Nucleus accumbens (tissue), 56 donors: Measurements from ENCODE around the gene SECISBP2.

Experiments
- DNase-seq, 56 donors: peaks; one replicate each; lab custom pipeline; 2025; lab: John Stamatoyannopoulos, UW

SECISBP2 gene

GRCh38 chr9:89345476-89345875 is 27.2 kb downstream of the SECISBP2 start:
- no peak for DNase-seq

GRCh38 chr9:89346696-89347095 is 28.4 kb downstream of the SECISBP2 start:
- no peak for DNase-seq

GRCh38 chr9:89347651-89348050 is 29.4 kb downstream of the SECISBP2 start:
- DNase-seq = no peak

GRCh38 chr9:89349607-89350006 is 31.3 kb downstream of the SECISBP2 start:
- no peak for DNase-seq

GRCh38 chr9:89350988-89351557 is 32.8 kb downstream of the SECISBP2 start:
- no peak for DNase-seq

GRCh38 chr9:89351584-89352300 is 33.4 kb downstream of the SECISBP2 start:
- no peak for DNase-seq

DNA sequence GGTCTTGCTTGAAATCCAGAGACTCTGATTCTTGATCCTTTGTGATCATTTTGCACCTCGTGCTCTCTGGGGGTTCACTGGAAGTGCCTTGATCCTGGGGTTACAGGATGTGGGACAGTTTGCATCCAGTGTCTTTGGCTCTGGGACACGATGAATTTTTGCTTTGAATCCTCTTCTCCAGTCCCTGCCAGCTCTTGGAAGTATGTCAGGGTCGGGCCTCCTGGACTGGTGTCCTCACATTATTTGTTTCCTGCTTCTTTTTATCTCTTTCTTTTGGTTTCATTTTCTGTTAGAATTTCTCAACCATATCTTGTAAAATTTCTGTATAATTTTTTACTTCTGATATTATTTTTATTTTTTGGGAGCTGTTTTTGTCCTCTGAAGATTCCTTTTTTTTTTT is 34.2 kb downstream of the SECISBP2 start:
- no peak for DNase-seq

DNA sequence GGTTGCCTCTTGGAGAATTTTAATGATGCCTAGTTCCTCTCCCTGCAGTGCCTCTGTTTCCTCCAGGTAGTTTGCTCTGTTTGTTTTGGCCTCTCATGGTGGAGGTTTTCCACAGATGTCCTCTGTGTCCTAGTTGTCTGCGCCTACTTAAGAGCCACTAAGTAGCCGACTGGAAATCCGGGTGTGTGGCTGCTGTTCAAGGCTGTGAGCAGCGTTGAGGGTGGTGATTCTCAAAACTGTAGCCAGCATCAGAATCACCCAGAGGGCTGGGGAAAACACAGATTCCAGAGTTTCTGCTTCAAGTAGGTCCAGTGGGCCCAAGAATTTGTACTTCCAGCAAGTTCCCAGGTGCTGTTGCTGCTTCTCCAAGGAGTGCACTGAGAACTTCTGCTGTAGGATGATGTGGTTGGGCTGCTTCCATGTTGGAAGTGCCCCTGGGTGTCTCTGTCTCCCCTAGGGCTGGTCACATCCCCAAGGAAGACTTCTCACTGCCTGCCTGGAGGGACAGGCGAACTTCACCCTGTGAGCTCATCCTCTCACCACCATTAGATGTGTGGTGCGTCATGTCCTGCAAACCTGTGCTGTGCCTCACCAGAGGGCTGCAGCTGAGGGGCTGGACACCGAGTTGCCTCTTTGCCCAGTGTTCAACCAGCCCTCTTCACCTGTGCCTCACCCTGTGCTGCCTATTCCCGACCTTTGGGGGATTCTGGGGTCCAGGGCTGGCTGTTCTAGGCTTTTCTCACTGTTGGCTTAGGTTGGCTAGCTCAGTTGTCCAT is 34.8 kb downstream of the SECISBP2 start:
- DNase-seq = no peak

- peak in 1 of 56 donors; percentile 13 for DNase-seq
These were observed 35.7 kb downstream of the SECISBP2 start for GRCh38 chr9:89353989-89354388.

GRCh38 chr9:89354471-89354870 is 36.2 kb downstream of the SECISBP2 start:
- DNase-seq = no peak

DNA sequence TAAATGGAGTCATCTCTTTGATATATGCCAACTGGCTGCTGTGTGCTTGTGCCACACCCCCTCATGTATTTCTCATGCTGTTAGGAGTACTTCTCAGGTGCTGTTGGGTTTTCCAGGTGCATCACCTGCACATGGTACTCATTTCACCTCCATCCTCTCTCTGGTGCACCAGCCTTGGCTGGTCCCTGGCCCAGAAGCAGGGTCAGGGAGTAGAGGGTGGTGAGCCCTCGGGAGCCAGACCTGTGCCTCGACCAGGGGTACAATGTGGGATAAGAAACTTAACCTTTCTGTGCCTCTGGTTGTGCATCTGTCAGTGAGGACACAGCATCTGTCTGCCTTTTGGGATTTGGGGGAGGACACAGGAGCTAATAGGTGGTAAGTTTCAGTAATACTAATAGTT is 38.5 kb downstream of the SECISBP2 start:
- DNase-seq = no peak

GRCh38 chr9:89357331-89358197 is 39.3 kb downstream of the SECISBP2 start:
- no peak for DNase-seq

DNA sequence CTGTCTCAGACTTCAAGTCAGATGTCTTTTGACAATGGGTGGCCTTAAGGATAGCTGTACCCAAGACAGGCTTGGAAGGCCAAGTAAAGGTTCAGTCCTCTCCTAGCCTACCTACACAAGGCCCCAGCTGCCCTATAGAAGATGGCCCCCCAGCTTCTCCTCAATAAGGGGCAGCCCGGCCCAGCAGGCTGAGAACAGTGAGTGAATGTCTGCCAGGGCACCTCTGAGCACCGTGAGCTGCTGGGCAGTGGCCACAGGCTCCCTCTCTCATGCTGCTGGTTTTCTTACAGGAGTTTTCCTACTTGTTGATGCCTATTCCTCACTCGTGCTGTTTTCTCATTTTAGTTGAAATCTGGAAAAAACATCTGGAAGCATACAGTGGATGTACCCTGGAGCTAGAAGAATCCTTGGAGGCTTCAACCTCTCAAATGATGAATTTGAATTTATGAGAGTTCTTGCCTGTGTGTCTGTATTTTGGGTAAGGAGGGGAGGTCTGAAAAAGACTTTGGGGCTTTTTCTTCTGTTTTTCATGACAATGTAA is 40.1 kb downstream of the SECISBP2 start:
- DNase-seq = no peak

GRCh38 chr9:89358985-89359384 is 40.7 kb downstream of the SECISBP2 start:
- peak in 18 of 56 donors; percentile 16 to 57 (median 32) for DNase-seq

- peak in 1 of 56 donors; percentile 27 for DNase-seq
These were observed 41.5 kb downstream of the SECISBP2 start for GRCh38 chr9:89359751-89360261.

DNA sequence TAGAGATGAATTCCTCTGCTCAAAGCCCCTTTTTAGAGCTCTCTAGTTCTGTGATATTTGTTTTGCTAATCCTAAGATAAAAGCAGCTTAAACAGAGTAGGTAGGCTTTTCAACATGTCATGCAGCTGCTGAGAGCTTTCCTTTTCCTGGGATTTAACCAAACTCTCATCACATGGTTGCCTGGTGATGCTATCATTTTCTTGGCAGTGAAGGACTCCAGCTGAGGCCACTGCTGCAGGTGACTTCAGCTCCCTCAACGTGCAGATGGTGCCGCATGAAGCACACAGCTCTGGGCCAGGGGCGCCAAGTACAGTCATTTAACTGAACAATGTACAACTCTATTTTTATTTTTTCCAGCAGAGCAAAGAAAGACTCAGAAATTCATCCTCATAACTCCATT is 42.2 kb downstream of the SECISBP2 start:
- DNase-seq = peak in 1 of 56 donors; percentile 22

DNA sequence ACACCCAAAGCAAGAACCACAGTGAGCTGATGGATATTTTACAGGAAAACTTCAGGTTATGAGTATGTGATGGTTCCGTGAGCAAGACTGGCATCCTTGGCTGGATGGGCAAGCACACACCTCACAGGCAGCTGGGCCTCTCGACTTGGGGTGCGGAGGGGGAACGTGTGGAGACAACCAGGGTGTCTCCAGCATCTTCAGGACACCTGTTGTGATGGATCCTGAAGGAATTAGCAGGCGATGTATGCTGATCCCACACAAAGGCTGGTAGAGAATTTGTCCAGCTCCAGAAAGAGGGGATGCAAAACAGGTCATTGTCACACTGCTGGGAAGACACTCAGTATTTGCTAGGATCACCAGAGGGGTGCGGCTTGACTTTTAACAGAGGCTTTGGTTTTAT is 42.7 kb downstream of the SECISBP2 start:
- no peak for DNase-seq

DNA sequence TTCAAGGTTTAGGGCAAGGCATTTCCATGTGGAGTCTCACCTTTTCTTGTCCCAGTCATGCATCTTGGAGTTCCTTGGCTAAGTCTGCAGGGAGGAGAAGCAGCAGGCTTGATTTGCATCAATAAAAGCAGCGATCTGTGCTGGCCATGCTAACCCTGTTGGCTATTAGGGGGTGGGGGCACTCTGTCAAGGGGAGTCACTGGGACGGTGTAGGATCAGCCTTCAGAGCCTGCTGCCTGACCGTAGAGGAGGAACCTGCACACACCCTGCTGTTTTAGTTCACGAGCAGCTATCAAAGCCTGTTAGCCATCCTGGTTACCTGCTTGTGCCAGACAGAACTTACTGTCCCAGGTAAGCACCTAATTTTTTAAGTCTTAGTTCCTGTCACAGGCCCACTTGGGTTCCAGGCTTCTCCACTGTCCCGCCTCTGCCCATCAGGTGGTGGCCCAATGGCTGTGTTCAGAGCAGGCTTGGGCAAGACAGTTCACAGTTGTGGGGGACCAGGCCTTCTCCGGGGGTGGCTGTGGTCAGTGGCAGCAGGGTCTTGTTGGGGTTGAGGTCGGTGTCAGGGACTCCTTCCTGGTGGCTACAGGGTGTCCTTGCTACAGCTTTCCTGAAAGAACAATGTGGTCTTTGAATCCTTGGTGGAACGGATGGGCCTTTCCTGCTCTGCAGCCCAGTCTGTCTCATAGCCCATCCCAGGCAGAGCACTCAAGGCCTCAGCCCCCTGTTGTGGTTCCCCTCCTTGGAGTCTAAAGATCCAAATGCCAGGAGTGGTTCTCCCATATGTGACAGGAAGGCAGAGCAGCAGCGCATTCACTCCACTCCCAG is 43.7 kb downstream of the SECISBP2 start:
- DNase-seq = no peak

DNA sequence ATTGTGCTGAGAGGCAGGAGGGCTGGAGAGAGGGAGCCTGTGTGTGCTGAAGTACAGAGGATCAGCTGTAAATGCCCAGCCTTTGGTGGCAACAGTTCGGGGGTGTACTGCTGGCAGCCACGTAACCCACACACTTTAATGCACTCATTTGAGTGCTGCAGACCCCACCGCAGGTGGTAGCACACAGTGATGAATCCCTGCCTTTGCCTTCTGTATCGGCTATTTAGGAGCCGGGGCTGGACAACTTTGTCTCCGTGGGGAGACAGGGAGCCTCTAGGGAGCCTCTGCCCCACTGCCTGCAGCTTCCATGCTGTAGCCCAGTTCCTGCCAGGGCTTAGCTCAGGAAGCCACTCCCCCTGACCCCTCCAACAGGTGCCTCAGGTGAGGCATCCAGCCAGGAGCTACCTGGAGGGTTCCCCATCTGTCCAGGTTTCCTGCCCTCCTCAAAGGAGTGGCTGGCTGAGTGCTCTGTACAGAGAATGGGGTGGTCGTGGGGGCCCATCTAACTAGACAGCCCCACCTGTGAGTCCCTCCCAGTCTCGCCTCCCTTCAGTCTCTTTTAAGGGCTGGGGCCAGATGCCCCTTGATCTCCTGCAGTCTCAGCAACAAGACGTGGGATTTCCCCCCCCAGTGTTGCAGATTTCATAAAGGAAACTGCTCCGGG is 44.5 kb downstream of the SECISBP2 start:
- DNase-seq = no peak
